Right atrium auricular region (tissue), 2 donors: ENCODE data around the gene STARD13. TPM values are rescaled to one million over a fixed set of nuclear protein-coding genes. Genes with fewer than 3 reads are reported as not detected.
A peak's percentile ranks its signal among the peaks of the same experiment; 100 is the strongest.

Experiments
- DNase-seq: peaks from one replicate; pipeline ENCODE4 v3.0.0-alpha.2; 2019; ENCODE audit warnings: low spot score
- H3K27ac ChIP-seq, 2 donors: fragments of 200-600 bp; sonication (generic); 1 replicate in 1 of 2; 2 replicates in 1 of 2; pipeline ENCODE4 v1.5.1; 2016 to 2019
- H3K27me3 ChIP-seq, 2 donors: fragments of 200-600 bp; sonication (generic); one replicate each; pipeline versions ENCODE4 v1.5.1 to v1.6.0; 2017 to 2019
- H3K36me3 ChIP-seq: fragments of 200-600 bp; sonication (generic); one replicate; pipeline ENCODE4 v1.5.1; 2016
- H3K4me1 ChIP-seq, 2 donors: fragments of 200-600 bp; sonication (generic); one replicate each; pipeline versions ENCODE4 v1.5.1 to v1.6.0; 2017 to 2019
- H3K4me3 ChIP-seq, 2 donors: fragments of 200-600 bp; sonication (generic); 1 replicate in 1 of 2; 2 replicates in 1 of 2; pipeline ENCODE4 v1.5.1; 2017 to 2019; ENCODE audit warnings: mild to moderate bottlenecking in 1 of 2, moderate library complexity in 1 of 2
- H3K9me3 ChIP-seq, 2 donors: fragments of 200-600 bp; sonication (generic); one replicate each; pipeline ENCODE4 v1.5.1; 2019
- total RNA-seq, 2 donors: library from RNA; depleted of rRNA; stranded (reverse); fragments of >200 nt; gene quantifications; one replicate each; pipeline ENCODE4 v1.1.0, GENCODE V29; 2016
- TF ChIP-seq, protein P1 (sequence below), 2 donors: fragments of 200-600 bp; sonication (generic); IDR thresholded peaks; one replicate each; pipeline ENCODE4 v1.5.1; 2019; ENCODE audit warnings: antibody characterized with exemption in 2 of 2

The STARD13 gene
- total RNA-seq, 2 donors from 2014 or later, result 21.6 to 23.3 TPM

DNA sequence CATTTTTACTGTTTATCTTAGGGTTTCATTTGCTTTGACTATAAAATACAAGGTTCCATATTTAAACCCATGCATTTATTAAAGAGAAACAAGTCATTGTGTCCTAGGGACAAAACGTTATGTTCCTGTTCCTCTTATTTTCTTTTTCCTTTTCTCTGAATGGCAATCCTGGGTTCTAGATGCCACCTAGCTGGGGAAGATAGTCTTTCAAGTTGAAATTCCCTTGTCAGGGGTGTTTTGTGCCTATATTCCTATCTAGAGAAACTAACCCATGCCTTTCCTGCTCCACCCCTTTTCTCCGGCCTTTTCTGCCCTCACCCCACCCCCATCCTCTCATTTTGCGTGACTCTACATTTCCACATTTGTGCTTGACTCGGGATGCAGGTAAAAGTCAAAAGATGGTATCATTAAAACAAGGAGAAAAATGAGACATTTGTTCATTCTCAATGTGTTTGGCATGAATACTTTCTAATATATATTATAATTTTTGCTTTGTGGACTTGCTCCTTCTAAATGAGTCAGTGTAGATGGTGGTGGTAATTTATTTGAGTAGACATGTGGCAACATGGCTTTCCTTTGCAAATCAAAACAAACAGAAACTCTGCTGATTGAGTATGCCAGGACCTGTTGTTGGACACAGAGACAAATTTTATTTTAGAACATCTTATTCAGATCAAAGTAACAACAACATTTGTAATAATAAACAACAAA lies 26.8 kb upstream of the STARD13 start:
- H3K36me3 ChIP-seq, result no peaks in the 10 kb centered on the region
- peaks cover 0 to 10% of the 10 kb centered on the region in 2 donors for H3K4me1 ChIP-seq
- no peak for DNase-seq
- TF ChIP-seq, protein P1, sequence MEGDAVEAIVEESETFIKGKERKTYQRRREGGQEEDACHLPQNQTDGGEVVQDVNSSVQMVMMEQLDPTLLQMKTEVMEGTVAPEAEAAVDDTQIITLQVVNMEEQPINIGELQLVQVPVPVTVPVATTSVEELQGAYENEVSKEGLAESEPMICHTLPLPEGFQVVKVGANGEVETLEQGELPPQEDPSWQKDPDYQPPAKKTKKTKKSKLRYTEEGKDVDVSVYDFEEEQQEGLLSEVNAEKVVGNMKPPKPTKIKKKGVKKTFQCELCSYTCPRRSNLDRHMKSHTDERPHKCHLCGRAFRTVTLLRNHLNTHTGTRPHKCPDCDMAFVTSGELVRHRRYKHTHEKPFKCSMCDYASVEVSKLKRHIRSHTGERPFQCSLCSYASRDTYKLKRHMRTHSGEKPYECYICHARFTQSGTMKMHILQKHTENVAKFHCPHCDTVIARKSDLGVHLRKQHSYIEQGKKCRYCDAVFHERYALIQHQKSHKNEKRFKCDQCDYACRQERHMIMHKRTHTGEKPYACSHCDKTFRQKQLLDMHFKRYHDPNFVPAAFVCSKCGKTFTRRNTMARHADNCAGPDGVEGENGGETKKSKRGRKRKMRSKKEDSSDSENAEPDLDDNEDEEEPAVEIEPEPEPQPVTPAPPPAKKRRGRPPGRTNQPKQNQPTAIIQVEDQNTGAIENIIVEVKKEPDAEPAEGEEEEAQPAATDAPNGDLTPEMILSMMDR (IDR thresholded peaks at IDR 0.05), result peak in 1 of 2 donors; percentile 58
- peak overlapping the region in 1 of 2 donors; percentile 13 for H3K27ac ChIP-seq
- H3K27me3 ChIP-seq, result no peaks in the 10 kb centered on the region
- no peaks in the 10 kb centered on the region for H3K9me3 ChIP-seq
- H3K4me3 ChIP-seq, result no peak overlapping the region

DNA sequence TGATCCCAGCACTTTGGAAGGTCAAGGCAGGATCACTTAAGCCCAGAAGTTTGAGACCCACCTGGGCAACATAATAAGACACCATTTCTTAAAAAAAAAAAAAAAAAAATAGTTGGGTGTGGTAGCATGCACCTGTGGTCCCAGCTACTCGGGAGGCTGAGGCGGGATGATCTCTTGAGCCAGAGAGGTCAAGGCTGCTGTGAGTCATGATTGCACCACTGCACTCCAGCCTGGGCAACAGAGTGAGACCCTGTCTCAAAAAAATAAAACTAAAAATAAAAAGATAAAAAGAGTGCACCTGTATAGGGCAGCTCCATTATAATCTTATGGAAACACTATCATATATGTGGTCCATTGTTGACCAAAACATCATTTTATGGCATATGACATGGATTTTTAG lies 25.5 kb upstream of the STARD13 start:
- H3K9me3 ChIP-seq, result no peaks in the 10 kb centered on the region
- H3K4me1 ChIP-seq, result peaks cover 0 to 10% of the 10 kb centered on the region in 2 donors
- H3K36me3 ChIP-seq, result no peaks in the 10 kb centered on the region
- TF ChIP-seq, protein P1 (IDR thresholded peaks at IDR 0.05), result no peak
- no peak overlapping the region for H3K27ac ChIP-seq
- no peak overlapping the region for H3K4me3 ChIP-seq
- no peaks in the 10 kb centered on the region for H3K27me3 ChIP-seq
- no peak for DNase-seq

DNA sequence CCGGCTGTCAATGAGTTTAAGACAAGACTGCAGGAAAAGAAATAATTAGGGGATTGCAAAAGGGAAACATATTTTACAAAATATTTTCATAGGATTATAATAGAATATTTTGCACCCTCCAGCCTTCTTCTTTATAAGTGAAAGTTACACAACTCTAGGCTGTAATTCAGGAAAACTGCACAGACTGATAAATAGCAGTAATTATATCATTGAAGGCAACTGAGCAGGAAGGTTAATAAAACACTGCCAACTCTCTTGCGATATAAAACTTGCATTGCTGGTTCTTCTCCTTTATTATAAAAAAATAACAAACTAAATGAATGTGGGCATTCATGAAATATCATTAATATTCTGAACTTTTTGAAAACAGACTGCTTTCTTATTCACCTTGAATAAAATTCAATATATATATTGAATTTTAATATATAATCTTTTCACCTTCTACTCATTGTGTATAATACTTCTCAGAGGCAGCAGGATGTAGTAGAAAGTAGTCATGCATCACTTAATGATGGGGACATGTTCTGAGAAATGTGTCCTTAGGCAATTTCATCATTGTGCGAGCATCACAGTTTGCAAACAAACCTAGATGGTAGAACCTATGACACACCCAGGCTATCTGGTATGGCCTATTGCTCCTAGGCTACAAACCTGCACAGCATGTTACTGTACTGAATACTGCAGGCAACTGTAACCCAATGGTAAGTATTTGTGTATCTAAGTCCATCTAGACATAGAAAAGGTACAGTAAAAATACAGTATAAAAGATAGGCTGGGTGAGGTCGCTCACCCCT lies 24.9 kb upstream of the STARD13 start:
- no peaks in the 10 kb centered on the region for H3K27me3 ChIP-seq
- peaks cover 0 to 10% of the 10 kb centered on the region in 2 donors for H3K4me1 ChIP-seq
- no peak overlapping the region for H3K4me3 ChIP-seq
- no peak for DNase-seq
- TF ChIP-seq, protein P1 (IDR thresholded peaks at IDR 0.05), result no peak
- no peaks in the 10 kb centered on the region for H3K36me3 ChIP-seq
- H3K27ac ChIP-seq, result no peak overlapping the region
- no peaks in the 10 kb centered on the region for H3K9me3 ChIP-seq

DNA sequence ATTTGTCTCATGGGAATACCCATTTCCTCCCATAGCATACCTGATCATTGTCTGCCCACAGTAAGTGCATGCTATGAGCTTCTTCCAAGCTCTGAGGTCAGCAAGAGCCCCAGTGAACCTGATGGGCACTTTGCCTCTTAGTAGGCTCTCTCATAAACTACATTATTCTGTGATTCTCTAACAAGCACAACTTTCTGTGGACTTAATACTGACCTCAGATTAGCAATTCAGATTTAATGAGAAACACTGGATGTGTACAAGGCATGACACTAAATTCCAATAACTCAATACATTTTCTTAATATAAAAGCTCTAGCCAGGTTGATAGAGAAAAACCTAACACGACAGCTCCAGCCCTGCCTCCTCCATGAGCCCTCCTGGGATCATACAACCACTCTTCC lies 23.3 kb upstream of the STARD13 start:
- H3K4me1 ChIP-seq, result peaks cover 0 to 10% of the 10 kb centered on the region in 2 donors
- H3K36me3 ChIP-seq, result no peaks in the 10 kb centered on the region
- TF ChIP-seq, protein P1 (IDR thresholded peaks at IDR 0.05), result no peak
- no peak overlapping the region for H3K27ac ChIP-seq
- no peaks in the 10 kb centered on the region for H3K27me3 ChIP-seq
- H3K4me3 ChIP-seq, result no peak overlapping the region
- DNase-seq, result no peak
- H3K9me3 ChIP-seq, result no peaks in the 10 kb centered on the region

DNA sequence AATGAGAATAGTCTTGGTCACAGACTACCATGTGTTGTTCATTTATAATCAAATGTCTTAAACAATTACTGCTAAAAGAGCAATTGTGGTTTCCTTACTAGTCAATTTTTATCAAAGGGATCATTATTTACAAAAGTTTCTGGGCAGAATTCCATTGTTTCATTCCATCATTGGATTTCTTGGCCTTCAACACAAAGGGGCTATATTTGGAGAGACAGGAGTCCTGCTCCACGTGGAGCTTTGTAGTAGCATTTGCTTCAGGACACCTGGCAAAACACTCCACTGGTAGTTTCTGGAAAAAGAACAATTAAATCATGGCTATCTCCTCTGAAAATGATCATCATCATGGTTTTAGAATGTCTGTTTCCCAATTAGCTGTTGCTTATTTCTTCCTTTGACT lies 22.3 kb upstream of the STARD13 start:
- DNase-seq, result no peak
- Histone ChIP-seq H3K4me3 (no peak overlapping the region), H3K4me1 (peaks cover 0 to 10% of the 10 kb centered on the region in 2 donors), H3K9me3 (no peaks in the 10 kb centered on the region), H3K27me3 (no peaks in the 10 kb centered on the region), H3K36me3 (no peaks in the 10 kb centered on the region), H3K27ac (no peak overlapping the region)
- TF ChIP-seq, protein P1 (IDR thresholded peaks at IDR 0.05), result no peak
